PFSK-1 (cell line): Measurements from ENCODE around the gene LNX1.

ENCODE experiments used
- POLR2AphosphoS5 ChIP-seq: IDR thresholded peaks from 2 replicates; pipeline ENCODE4 v1.6.1; 2012; ENCODE audit warnings: low read depth, mild to moderate bottlenecking, control low read depth, low read length, moderate library complexity
- TF ChIP-seq, protein P1 (sequence below), 2 experiments: IDR thresholded peaks; 2 replicates each; pipeline versions ENCODE4 v1.6.1 to v1.8.0; 2011 to 2012; ENCODE audit warnings: low read depth in 2 of 2, low read length in 2 of 2, control low read depth in 1 of 2, inconsistent platforms in 1 of 2, mild to moderate bottlenecking in 1 of 2, moderate library complexity in 1 of 2; ENCODE audit not compliant: insufficient read depth in 1 of 2

DNA sequence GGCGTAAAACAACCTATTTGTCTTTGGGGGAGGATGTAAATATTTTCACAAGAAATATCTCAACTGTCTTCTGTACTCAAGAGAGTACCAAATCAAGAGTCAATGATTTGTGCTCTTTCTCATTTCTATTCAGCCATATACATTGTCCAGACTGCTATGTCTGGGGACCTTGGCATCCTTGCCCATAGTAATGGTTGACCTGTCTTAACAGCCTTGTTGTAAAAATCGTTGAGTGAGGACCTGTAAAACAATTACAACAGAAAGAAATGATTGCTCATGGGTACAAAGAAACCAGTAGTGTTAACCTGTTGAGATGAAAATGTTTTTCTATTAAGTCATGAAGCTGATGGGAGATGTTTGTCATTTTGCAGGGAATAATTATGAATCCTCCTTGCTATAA is 56.6 kb downstream of the LNX1 start:
- TF ChIP-seq, protein P1, sequence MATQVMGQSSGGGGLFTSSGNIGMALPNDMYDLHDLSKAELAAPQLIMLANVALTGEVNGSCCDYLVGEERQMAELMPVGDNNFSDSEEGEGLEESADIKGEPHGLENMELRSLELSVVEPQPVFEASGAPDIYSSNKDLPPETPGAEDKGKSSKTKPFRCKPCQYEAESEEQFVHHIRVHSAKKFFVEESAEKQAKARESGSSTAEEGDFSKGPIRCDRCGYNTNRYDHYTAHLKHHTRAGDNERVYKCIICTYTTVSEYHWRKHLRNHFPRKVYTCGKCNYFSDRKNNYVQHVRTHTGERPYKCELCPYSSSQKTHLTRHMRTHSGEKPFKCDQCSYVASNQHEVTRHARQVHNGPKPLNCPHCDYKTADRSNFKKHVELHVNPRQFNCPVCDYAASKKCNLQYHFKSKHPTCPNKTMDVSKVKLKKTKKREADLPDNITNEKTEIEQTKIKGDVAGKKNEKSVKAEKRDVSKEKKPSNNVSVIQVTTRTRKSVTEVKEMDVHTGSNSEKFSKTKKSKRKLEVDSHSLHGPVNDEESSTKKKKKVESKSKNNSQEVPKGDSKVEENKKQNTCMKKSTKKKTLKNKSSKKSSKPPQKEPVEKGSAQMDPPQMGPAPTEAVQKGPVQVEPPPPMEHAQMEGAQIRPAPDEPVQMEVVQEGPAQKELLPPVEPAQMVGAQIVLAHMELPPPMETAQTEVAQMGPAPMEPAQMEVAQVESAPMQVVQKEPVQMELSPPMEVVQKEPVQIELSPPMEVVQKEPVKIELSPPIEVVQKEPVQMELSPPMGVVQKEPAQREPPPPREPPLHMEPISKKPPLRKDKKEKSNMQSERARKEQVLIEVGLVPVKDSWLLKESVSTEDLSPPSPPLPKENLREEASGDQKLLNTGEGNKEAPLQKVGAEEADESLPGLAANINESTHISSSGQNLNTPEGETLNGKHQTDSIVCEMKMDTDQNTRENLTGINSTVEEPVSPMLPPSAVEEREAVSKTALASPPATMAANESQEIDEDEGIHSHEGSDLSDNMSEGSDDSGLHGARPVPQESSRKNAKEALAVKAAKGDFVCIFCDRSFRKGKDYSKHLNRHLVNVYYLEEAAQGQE (IDR thresholded peaks at IDR 0.05; ENCODE audit: insufficient read depth in 1 of 2, low read depth in 2 of 2, low read length in 2 of 2) = no peak
- TF ChIP-seq POLR2AphosphoS5 = no peak
